Stimulated activated naive CD8-positive, alpha-beta T cell treated with anti-CD3 and anti-CD28 coated beads, Interleukin-15, Interleukin-2, amounts not matched to agents 100 ng/mL and 50 ng/mL, for 24 hours (primary cell): ENCODE results near the gene GRIN1.

ENCODE experiments used
- H3K27ac Mint-ChIP-seq: one replicate; pipeline ENCODE4 v1.8.0; 2021; ENCODE audit warnings: mild to moderate bottlenecking, mixed read lengths
- H3K27me3 Mint-ChIP-seq: one replicate; pipeline ENCODE4 v1.8.0; 2021; ENCODE audit warnings: mixed read lengths
- H3K36me3 Mint-ChIP-seq: one replicate; pipeline ENCODE4 v1.8.0; 2021; ENCODE audit warnings: low read depth, mixed read lengths
- H3K4me1 Mint-ChIP-seq: one replicate; pipeline ENCODE4 v1.8.0; 2021; ENCODE audit warnings: low read depth, mixed read lengths
- H3K4me3 Mint-ChIP-seq: one replicate; pipeline ENCODE4 v1.8.0; 2021; ENCODE audit warnings: mild to moderate bottlenecking, mixed read lengths
- H3K9me3 Mint-ChIP-seq: one replicate; pipeline ENCODE4 v1.8.0; 2021; ENCODE audit warnings: mixed read lengths

The GRIN1 gene

DNA sequence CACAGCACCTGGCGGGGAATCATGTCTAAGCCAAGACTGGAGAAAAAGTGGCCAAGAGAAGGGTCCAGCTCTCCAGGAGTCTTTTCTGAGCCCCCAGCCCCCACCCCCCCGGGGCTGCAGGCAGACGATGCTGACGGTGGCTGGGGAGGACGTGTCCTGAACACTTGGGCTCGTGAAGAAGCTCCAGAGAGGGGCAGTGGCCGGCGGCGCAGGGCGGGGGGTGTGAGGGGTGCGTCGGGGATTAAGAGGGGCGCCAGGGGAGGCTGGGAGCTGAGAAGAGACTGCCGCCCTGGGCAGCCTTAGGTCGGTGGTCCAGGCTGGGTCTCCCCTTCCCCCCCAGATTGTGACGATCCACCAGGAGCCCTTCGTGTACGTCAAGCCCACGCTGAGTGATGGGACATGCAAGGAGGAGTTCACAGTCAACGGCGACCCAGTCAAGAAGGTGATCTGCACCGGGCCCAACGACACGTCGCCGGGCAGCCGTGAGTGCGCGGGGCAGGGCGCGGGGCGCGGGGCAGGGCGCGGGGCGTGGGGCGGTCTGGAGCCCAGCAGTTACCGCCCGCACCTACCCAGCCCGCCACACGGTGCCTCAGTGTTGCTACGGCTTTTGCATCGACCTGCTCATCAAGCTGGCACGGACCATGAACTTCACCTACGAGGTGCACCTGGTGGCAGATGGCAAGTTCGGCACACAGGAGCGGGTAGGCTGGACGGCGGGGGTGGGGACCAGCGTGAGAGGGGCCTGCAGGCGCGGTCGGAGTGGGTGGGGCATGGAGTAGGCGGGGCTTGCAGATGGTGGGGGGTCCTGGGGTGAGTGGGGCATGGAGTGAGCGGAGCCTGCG is 22.0 kb downstream of the GRIN1 start:
- Mint-ChIP-seq H3K9me3 (no peaks in the 10 kb centered on the region), H3K27me3 (peaks cover 32% of the 10 kb centered on the region), H3K4me1 (peaks cover 12% of the 10 kb centered on the region), H3K4me3 (no peak overlapping the region), H3K36me3 (no peaks in the 10 kb centered on the region), H3K27ac (no peak overlapping the region)

DNA sequence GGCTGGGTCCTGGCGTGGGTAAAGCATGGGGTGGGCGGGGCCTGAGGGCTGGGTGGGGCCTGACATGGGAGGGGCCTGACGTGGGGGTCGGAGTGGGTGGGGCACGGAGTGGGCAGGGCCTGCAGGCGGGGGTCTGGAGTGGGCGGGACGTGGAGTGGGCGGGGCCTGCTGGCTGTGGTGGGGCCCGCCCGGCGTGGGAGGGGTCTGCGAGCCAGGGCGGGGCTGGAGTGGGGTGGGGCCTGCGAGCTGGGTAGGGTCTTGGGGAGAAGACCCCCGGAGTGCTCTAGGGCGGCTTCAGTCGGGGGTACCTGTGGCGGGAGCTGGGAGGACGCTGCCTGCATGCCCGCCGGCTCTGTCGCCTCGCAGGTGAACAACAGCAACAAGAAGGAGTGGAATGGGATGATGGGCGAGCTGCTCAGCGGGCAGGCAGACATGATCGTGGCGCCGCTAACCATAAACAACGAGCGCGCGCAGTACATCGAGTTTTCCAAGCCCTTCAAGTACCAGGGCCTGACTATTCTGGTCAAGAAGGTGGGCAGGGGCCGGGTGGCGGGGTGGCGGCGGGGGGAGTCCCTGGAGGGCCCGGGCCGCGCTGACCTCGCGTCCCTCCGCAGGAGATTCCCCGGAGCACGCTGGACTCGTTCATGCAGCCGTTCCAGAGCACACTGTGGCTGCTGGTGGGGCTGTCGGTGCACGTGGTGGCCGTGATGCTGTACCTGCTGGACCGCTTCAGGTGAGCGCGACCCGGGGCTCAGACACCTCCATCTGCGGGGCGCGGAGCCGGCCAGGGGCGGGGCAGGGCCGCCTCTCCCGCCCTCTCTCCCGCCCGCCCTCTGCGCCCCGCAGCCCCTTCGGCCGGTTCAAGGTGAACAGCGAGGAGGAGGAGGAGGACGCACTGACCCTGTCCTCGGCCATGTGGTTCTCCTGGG is 22.9 kb downstream of the GRIN1 start:
- Mint-ChIP-seq H3K9me3 (no peaks in the 10 kb centered on the region), H3K27ac (no peak overlapping the region), H3K27me3 (peaks cover 35% of the 10 kb centered on the region)

DNA sequence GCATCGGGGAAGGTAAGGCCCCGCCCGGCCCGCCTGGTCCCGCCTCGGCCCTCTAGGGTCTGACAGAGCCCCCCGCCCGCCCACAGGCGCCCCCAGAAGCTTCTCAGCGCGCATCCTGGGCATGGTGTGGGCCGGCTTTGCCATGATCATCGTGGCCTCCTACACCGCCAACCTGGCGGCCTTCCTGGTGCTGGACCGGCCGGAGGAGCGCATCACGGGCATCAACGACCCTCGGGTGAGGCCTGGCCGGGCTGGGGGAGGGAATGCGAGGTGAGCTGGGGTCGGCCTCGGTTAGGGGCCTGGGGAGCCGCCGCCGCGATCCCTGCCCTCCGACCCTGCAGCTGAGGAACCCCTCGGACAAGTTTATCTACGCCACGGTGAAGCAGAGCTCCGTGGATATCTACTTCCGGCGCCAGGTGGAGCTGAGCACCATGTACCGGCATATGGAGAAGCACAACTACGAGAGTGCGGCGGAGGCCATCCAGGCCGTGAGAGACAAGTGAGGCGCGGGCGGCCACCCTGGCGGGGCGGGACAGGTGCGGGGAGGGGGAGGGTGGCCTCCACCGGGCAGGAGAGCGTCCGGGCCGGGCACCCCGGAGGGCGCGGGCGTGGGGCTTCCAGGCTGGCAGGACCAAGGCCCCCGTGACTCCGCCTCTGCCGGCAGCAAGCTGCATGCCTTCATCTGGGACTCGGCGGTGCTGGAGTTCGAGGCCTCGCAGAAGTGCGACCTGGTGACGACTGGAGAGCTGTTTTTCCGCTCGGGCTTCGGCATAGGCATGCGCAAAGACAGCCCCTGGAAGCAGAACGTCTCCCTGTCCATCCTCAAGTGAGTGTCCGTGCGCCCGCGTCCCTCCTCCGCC is 23.8 kb downstream of the GRIN1 start:
- Mint-ChIP-seq H3K36me3 (no peaks in the 10 kb centered on the region), H3K4me1 (peaks cover 6% of the 10 kb centered on the region), H3K27ac (no peak overlapping the region), H3K9me3 (no peaks in the 10 kb centered on the region), H3K4me3 (no peak overlapping the region), H3K27me3 (peaks cover 35% of the 10 kb centered on the region)

More for the DNA sequence above, 22.9 kb downstream of the GRIN1 start:
- Mint-ChIP-seq H3K4me3 (no peak overlapping the region), H3K4me1 (peaks cover 12% of the 10 kb centered on the region), H3K36me3 (no peaks in the 10 kb centered on the region)

DNA sequence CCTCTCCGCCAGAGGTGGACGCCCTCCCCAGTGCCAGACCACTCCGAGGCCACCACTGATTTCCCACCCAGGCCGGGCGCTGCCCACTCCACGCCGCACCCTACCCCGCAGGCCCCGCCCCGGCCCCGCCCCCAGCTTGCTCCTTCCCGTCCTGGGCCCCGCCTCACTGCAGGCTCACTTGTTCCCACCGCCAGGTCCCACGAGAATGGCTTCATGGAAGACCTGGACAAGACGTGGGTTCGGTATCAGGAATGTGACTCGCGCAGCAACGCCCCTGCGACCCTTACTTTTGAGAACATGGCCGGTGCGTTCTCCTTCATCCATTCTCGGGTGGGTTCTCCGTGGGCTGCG is 24.4 kb downstream of the GRIN1 start:
- Mint-ChIP-seq H3K4me1 (peaks cover 6% of the 10 kb centered on the region), H3K27me3 (peaks cover 29% of the 10 kb centered on the region), H3K27ac (no peak overlapping the region), H3K4me3 (no peak overlapping the region), H3K36me3 (no peaks in the 10 kb centered on the region), H3K9me3 (no peaks in the 10 kb centered on the region)

DNA sequence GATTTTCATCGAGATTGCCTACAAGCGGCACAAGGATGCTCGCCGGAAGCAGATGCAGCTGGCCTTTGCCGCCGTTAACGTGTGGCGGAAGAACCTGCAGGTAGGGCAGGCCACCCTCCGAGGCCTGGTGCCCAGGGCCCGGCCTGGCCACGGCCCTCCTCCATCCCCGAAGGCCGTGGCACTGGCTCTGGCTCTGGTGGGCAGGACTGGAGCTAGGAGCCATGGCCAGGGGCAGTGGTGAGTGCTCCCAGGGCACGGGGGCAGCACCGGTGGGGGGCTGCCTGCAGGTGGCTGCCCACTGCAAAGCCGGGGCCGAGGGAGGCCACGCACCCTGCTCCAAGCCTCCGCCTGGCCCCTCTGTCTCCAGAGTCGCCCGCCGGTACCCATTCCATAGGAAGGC is 24.9 kb downstream of the GRIN1 start:
- Mint-ChIP-seq H3K4me3 (no peak overlapping the region), H3K4me1 (peaks cover 7% of the 10 kb centered on the region), H3K9me3 (no peaks in the 10 kb centered on the region), H3K27ac (no peak overlapping the region), H3K27me3 (peaks cover 29% of the 10 kb centered on the region), H3K36me3 (no peaks in the 10 kb centered on the region)

DNA sequence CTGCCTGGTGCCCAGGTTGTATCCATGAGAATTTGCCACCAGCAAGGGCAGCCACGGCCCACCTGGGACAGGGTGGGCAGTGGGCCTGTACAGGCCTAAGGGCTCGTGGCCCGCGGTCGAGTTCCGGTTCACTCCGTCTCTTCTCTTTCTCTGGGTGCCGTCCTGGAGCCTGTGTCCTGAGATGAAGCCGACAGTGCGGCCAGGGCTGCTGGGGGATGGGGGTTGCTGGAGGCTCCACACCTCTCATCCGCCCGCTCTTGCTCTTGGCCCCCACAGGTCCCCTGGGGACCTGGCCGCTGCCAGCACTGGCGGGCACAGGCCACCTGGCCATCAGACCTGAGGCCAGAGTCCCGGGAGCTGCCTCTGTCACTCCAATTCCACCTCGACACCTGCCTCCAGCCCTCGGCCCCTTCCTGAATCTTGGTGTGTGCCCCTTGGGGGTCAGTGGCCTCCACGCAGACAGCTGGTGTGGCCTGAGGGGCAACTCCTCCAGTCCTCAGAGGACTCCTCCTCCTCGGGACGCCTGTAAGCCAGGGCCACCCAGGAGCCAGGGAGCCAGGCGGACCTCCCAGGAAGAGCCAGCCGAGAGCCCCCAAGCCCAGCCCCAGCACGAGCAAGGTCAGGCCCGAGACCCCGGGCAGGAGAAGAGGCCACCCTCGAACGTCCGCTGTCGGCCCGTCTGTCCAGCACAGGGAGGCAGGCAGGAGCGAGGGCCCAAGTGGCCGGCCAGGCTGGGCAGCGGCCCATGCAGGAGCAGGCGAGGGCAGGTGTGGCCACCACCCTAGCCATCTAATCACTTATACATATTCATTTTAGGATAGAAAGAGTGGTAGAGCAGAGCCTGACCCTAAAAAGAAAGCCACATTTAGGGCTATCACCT is 25.7 kb downstream of the GRIN1 start:
- no peak overlapping the region for H3K27ac Mint-ChIP-seq
- no peaks in the 10 kb centered on the region for H3K9me3 Mint-ChIP-seq
- no peak overlapping the region for H3K4me3 Mint-ChIP-seq
- H3K36me3 Mint-ChIP-seq: no peaks in the 10 kb centered on the region
- peaks cover 23% of the 10 kb centered on the region for H3K27me3 Mint-ChIP-seq
- peaks cover 4% of the 10 kb centered on the region for H3K4me1 Mint-ChIP-seq

DNA sequence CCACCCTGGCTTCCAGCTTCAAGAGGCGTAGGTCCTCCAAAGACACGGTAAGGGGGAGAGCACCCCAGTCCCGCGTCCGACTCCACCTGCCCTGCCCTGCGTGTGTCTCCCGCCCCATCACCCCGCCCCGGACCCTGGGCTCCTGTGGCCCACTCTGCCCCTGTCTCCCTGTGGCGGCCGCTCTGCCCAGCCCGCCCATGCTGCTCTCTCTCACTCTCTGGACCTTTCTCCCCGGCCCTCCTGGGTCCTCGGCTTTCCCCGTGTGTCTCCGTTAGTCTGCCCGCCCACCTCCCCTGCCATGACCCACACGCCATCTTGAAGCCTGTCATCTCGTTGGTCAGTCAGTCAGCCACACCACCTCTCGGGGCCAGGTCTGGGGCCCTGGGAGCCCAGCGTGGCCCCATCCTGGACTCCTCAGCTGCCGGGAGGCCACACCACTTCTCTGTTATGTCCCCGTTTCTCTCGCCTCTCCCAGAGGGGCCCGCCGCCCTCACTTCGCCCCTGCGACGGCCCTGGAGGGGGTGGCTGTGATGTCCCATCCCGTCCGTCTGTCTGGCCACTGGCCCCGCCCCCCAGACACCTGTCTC is 26.4 kb downstream of the GRIN1 start:
- Mint-ChIP-seq H3K36me3 (no peaks in the 10 kb centered on the region), H3K27ac (no peak overlapping the region), H3K9me3 (no peaks in the 10 kb centered on the region), H3K4me1 (peaks cover 4% of the 10 kb centered on the region), H3K4me3 (no peak overlapping the region), H3K27me3 (peaks cover 22% of the 10 kb centered on the region)

DNA sequence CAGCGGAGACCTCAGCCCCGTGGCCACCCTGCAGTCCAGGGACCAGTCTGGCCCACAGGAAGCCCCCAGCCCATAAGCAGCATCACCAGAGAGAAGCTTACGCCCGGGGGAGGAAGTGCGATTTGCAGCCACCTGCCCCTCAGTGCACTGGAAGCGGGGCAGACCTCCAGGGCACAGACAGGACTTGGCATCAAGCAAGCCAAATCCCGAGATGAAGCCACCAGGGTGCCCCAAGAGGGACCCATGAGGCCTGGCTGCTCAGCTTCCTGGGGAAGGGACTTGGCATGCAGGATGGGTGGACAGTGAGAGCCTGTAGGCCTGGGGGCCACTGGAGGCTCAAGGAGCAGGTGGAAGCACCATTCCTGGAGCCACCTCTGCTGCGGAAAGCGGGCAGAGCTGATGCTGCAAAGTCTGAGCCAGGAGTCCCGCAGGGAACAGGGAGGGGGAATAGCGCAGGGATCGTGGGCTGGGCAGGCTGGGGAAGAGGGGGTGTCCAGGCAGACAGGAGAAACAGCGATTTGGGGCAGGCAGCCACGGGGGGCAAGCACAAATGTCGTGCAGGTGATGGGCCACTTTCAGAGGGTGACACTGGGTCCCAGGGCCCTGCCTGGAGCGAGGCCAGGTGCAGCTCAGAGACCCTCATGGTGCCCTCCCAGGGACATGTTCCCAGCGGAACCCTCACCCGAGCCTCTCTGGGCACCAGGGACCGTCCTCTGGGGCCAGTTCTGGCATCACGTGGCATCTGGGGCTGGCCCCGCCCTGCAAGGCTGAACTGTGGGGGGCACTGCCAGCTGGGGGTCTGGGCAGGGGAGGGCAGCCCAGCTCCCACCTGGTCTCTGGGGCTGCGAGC is 27.7 kb downstream of the GRIN1 start:
- H3K36me3 Mint-ChIP-seq: no peaks in the 10 kb centered on the region
- H3K27ac Mint-ChIP-seq: no peak overlapping the region
- H3K27me3 Mint-ChIP-seq: peaks cover 24% of the 10 kb centered on the region
- H3K4me1 Mint-ChIP-seq: peaks cover 4% of the 10 kb centered on the region
- H3K4me3 Mint-ChIP-seq: no peak overlapping the region
- no peaks in the 10 kb centered on the region for H3K9me3 Mint-ChIP-seq

DNA sequence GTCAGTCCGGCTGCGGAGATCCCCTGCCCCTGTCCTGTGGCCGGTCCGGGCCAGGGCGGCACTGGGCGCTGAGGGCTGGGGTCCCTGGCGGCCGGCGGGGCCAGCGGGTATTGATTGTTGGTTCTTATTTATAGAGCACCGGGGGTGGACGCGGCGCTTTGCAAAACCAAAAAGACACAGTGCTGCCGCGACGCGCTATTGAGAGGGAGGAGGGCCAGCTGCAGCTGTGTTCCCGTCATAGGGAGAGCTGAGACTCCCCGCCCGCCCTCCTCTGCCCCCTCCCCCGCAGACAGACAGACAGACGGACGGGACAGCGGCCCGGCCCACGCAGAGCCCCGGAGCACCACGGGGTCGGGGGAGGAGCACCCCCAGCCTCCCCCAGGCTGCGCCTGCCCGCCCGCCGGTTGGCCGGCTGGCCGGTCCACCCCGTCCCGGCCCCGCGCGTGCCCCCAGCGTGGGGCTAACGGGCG is 28.4 kb downstream of the GRIN1 start:
- peaks cover 21% of the 10 kb centered on the region for H3K27me3 Mint-ChIP-seq

DNA sequence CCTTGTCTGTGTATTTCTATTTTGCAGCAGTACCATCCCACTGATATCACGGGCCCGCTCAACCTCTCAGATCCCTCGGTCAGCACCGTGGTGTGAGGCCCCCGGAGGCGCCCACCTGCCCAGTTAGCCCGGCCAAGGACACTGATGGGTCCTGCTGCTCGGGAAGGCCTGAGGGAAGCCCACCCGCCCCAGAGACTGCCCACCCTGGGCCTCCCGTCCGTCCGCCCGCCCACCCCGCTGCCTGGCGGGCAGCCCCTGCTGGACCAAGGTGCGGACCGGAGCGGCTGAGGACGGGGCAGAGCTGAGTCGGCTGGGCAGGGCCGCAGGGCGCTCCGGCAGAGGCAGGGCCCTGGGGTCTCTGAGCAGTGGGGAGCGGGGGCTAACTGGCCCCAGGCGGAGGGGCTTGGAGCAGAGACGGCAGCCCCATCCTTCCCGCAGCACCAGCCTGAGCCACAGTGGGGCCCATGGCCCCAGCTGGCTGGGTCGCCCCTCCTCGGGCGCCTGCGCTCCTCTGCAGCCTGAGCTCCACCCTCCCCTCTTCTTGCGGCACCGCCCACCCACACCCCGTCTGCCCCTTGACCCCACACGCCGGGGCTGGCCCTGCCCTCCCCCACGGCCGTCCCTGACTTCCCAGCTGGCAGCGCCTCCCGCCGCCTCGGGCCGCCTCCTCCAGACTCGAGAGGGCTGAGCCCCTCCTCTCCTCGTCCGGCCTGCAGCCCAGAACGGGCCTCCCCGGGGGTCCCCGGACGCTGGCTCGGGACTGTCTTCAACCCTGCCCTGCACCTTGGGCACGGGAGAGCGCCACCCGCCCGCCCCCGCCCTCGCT is 29.0 kb downstream of the GRIN1 start:
- Mint-ChIP-seq H3K27me3 (peaks cover 21% of the 10 kb centered on the region), H3K4me3 (no peak overlapping the region), H3K9me3 (no peaks in the 10 kb centered on the region), H3K4me1 (peaks cover 4% of the 10 kb centered on the region), H3K36me3 (no peaks in the 10 kb centered on the region), H3K27ac (no peak overlapping the region)

More for the DNA sequence above, 28.4 kb downstream of the GRIN1 start:
- no peak overlapping the region for H3K4me3 Mint-ChIP-seq
- no peak overlapping the region for H3K27ac Mint-ChIP-seq
- H3K36me3 Mint-ChIP-seq: no peaks in the 10 kb centered on the region
- peaks cover 4% of the 10 kb centered on the region for H3K4me1 Mint-ChIP-seq
- H3K9me3 Mint-ChIP-seq: no peaks in the 10 kb centered on the region

DNA sequence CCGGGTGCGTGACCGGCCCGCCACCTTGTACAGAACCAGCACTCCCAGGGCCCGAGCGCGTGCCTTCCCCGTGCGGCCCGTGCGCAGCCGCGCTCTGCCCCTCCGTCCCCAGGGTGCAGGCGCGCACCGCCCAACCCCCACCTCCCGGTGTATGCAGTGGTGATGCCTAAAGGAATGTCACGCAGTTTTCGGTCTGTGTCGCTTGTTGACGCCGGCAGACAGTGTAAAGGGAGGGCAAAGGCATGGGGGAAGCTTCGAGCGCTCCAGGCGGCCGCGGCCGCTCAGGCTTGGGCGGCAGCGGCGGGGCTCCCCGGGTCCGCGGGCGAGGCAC is 29.6 kb downstream of the GRIN1 start:
- H3K4me3 Mint-ChIP-seq: peak overlapping the region; percentile 17
- H3K27me3 Mint-ChIP-seq: peaks cover 16% of the 10 kb centered on the region

More for the DNA sequence above, 29.6 kb downstream of the GRIN1 start:
- Mint-ChIP-seq H3K27ac (no peak overlapping the region), H3K36me3 (no peaks in the 10 kb centered on the region), H3K4me1 (peaks cover 4% of the 10 kb centered on the region), H3K9me3 (no peaks in the 10 kb centered on the region)
